Naive thymus-derived CD4-positive, alpha-beta T cell (primary cell): ENCODE results near the gene STX18. TPM values are rescaled to one million over a fixed set of nuclear protein-coding genes. Genes with fewer than 3 reads are reported as not detected.
A peak's percentile ranks its signal among the peaks of the same experiment; 100 is the strongest.
"Not testable (repeated sequence)": the region's sequence is repeated elsewhere in the genome, so short reads cannot be mapped to it uniquely, and the experiment has no call there.

Experiments
- ATAC-seq: fragments of 150-1000 bp; cut with Tn5 transposase; 2 replicates; pipeline ENCODE4 v1.10.0; 2021; ENCODE audit warnings: mild to moderate bottlenecking, moderate library complexity
- CTCF ChIA-PET: fragments of 350-600 bp; sonication (Branson Sonifier 250); formaldehyde crosslinking; loops from one replicate; lab custom pipeline; 2021; ENCODE audit warnings: antibody characterized with exemption; lab: Charles Lee
- POLR2A ChIA-PET: fragments of 350-600 bp; sonication (Branson Sonifier 250); formaldehyde crosslinking; loops from one replicate; lab custom pipeline; 2021; ENCODE audit warnings: antibody characterized with exemption, inconsistent platforms; lab: Charles Lee
- DNase-seq, 9 donors: peaks; one replicate each; pipeline versions ENCODE4 v3.0.0 to v3.0.0-alpha.2; 2020 to 2022; ENCODE audit warnings: mixed read lengths in 1 of 9
- H3K27ac ChIP-seq: one replicate; pipeline ENCODE4 v1.7.0; 2013; ENCODE audit warnings: mild to moderate bottlenecking, low read depth, low read length, moderate library complexity
- H3K27me3 ChIP-seq, 2 donors: one replicate each; pipeline ENCODE4 v1.7.0; 2013; ENCODE audit warnings: low read length in 2 of 2, mild to moderate bottlenecking in 2 of 2, moderate library complexity in 2 of 2; ENCODE audit not compliant: control insufficient read depth in 2 of 2, insufficient read depth in 2 of 2
- H3K36me3 ChIP-seq, 3 experiments: 1 replicate in 2 of 3; 2 replicates in 1 of 3; pipeline ENCODE4 v1.7.0; 2013; ENCODE audit warnings: low read length in 3 of 3, mild to moderate bottlenecking in 3 of 3, moderate library complexity in 1 of 3; ENCODE audit not compliant: insufficient read depth in 3 of 3, control insufficient read depth in 2 of 3
- H3K4me1 ChIP-seq, 2 donors: one replicate each; pipeline ENCODE4 v1.7.0; 2013; ENCODE audit warnings: low read length in 2 of 2, mild to moderate bottlenecking in 2 of 2, moderate library complexity in 1 of 2; ENCODE audit not compliant: control insufficient read depth in 2 of 2, insufficient read depth in 2 of 2
- H3K4me3 ChIP-seq: 2 replicates; pipeline ENCODE4 v1.7.0; 2013; ENCODE audit warnings: mild to moderate bottlenecking, low read length
- H3K9me3 ChIP-seq, 3 experiments: 1 replicate in 2 of 3; 2 replicates in 1 of 3; pipeline ENCODE4 v1.7.0; 2013; ENCODE audit warnings: low read length in 3 of 3; ENCODE audit not compliant: control insufficient read depth in 2 of 3
- H3K27ac Mint-ChIP-seq, 9 donors: one replicate each; pipeline ENCODE4 v1.8.0; 2020 to 2022; ENCODE audit warnings: mixed read lengths in 9 of 9, mild to moderate bottlenecking in 8 of 9, moderate library complexity in 5 of 9, inconsistent platforms in 2 of 9
- H3K27me3 Mint-ChIP-seq, 5 donors: one replicate each; pipeline ENCODE4 v1.8.0; 2021 to 2022; ENCODE audit warnings: mixed read lengths in 5 of 5, mild to moderate bottlenecking in 1 of 5
- H3K36me3 Mint-ChIP-seq, 5 donors: one replicate each; pipeline ENCODE4 v1.8.0; 2020 to 2022; ENCODE audit warnings: mixed read lengths in 5 of 5, mild to moderate bottlenecking in 3 of 5, inconsistent platforms in 1 of 5
- H3K4me1 Mint-ChIP-seq, 7 donors: one replicate each; pipeline ENCODE4 v1.8.0; 2020 to 2022; ENCODE audit warnings: mixed read lengths in 7 of 7, mild to moderate bottlenecking in 3 of 7, inconsistent platforms in 1 of 7
- H3K4me3 Mint-ChIP-seq, 10 donors: one replicate each; pipeline ENCODE4 v1.8.0; 2020 to 2022; ENCODE audit warnings: mild to moderate bottlenecking in 10 of 10, mixed read lengths in 10 of 10, moderate library complexity in 6 of 10, inconsistent platforms in 2 of 10
- H3K9me3 Mint-ChIP-seq, 11 donors: one replicate each; pipeline ENCODE4 v1.8.0; 2020 to 2022; ENCODE audit warnings: mixed read lengths in 11 of 11, mild to moderate bottlenecking in 4 of 11, inconsistent platforms in 1 of 11, moderate library complexity in 1 of 11
- intact Hi-C, 2 donors: fragments of 100-400 bp; cut with micrococcal nuclease; formaldehyde crosslinking; loops; one replicate each; pipeline ENCODE4 v1.15.1; 2023
- polyA plus RNA-seq, 2 donors: library from polyadenylated mRNA; unstranded; fragments of 300-500 nt; fragmentation: Illumina TruSeq; gene quantifications; one replicate each; pipeline ENCODE4 v1.2.3, GENCODE V29; 2021
- total RNA-seq, 6 experiments: library from RNA in 5 of 6; stranded (reverse) in 5 of 6; gene quantifications; 1 replicate in 5 of 6; 2 replicates in 1 of 6; pipeline ENCODE4 v1.2.3 and lab custom pipeline; 2021 to 2026

STX18 gene
- total and polyA plus RNA-seq, 7 experiments from 2014 or later = 16.3 to 28.0 (median 22.7) TPM

DNA sequence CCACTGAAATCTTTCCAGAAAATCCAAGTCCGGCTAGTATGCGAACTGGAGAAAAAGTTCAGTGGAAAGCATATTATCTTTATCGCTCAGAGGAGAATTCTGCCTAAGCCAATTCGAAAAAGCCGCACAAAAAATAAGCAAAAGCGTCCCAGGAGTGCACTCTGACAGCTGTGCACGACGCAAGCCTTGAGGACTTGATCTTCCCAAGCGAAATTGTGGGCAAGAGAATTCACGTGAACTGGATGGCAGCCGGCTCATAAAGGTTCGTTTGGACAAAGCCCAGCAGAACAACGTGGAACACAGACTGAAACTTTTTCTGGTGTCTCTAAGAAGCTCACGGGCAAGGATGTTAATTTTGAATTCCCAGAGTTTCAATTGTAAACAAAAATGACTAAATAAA is 34.4 kb downstream of the STX18 start:
- H3K9me3 Mint-ChIP-seq = peaks cover 0 to 1% (median 0%) of the 10 kb centered on the region in 11 donors
- H3K4me1 Mint-ChIP-seq = peaks cover 3 to 28% (median 14%) of the 10 kb centered on the region in 7 donors
- no peak overlapping the region for H3K4me3 Mint-ChIP-seq
- no peaks in the 10 kb centered on the region for H3K4me1 ChIP-seq
- peaks cover 0 to 36% (median 16%) of the 10 kb centered on the region in 5 donors for H3K36me3 Mint-ChIP-seq
- no peak overlapping the region for H3K27ac ChIP-seq
- no peaks in the 10 kb centered on the region for H3K27me3 ChIP-seq
- intact Hi-C loops = no loop called here
- DNase-seq = no peak
- no peak overlapping the region for H3K27ac Mint-ChIP-seq
- no peak overlapping the region for H3K4me3 ChIP-seq
- no peaks in the 10 kb centered on the region for H3K9me3 ChIP-seq
- ChIA-PET CTCF (no interaction called here), POLR2A (no interaction called here)
- H3K36me3 ChIP-seq = no peaks in the 10 kb centered on the region
- no peaks in the 10 kb centered on the region for H3K27me3 Mint-ChIP-seq
- no peak for ATAC-seq

GRCh38 chr4:4506961-4507360 is 34.9 kb downstream of the STX18 start:
- Mint-ChIP-seq H3K9me3 (peaks cover 0 to 1% (median 0%) of the 10 kb centered on the region in 11 donors), H3K36me3 (peaks cover 0 to 36% (median 16%) of the 10 kb centered on the region in 5 donors), H3K4me3 (no peak overlapping the region), H3K27ac (no peak overlapping the region), H3K4me1 (peaks cover 5 to 29% (median 14%) of the 10 kb centered on the region in 7 donors), H3K27me3 (no peaks in the 10 kb centered on the region)
- Histone ChIP-seq H3K9me3 (no peaks in the 10 kb centered on the region), H3K4me1 (no peaks in the 10 kb centered on the region), H3K4me3 (no peak overlapping the region), H3K36me3 (no peaks in the 10 kb centered on the region), H3K27me3 (no peaks in the 10 kb centered on the region), H3K27ac (no peak overlapping the region)
- intact Hi-C loops = no loop called here
- CTCF ChIA-PET = no interaction called here
- DNase-seq = no peak
- POLR2A ChIA-PET = no interaction called here
- ATAC-seq = no peak

GRCh38 chr4:4505211-4505610 is 36.6 kb downstream of the STX18 start:
- POLR2A ChIA-PET, intact Hi-C loops, H3K4me3 Mint-ChIP-seq, H3K27me3 Mint-ChIP-seq, H3K9me3 Mint-ChIP-seq, H3K4me1 ChIP-seq, H3K36me3 ChIP-seq, H3K27ac ChIP-seq, H3K4me3 ChIP-seq, H3K27me3 ChIP-seq, CTCF ChIA-PET, H3K27ac Mint-ChIP-seq, H3K9me3 ChIP-seq, DNase-seq, ATAC-seq: not testable (repeated sequence)
- Mint-ChIP-seq H3K4me1 (peaks cover 5 to 32% (median 16%) of the 10 kb centered on the region in 7 donors), H3K36me3 (peaks cover 0 to 29% (median 16%) of the 10 kb centered on the region in 5 donors)

- Mint-ChIP-seq H3K9me3 (peaks cover 0 to 1% (median 0%) of the 10 kb centered on the region in 11 donors), H3K4me1 (peaks cover 4 to 30% (median 16%) of the 10 kb centered on the region in 7 donors), H3K27me3 (no peaks in the 10 kb centered on the region), H3K36me3 (peaks cover 0 to 25% (median 13%) of the 10 kb centered on the region in 5 donors), H3K27ac (no peak overlapping the region), H3K4me3 (no peak overlapping the region)
- Histone ChIP-seq H3K27ac (no peak overlapping the region), H3K9me3 (no peaks in the 10 kb centered on the region), H3K4me1 (no peaks in the 10 kb centered on the region), H3K4me3 (no peak overlapping the region), H3K27me3 (no peaks in the 10 kb centered on the region), H3K36me3 (no peaks in the 10 kb centered on the region)
- ATAC-seq = no peak
- intact Hi-C loops = loop anchor here in 1 of 2 donors (5.0 kb wide), 1 partner anchor 38 kb away; the partner anchor contains the start of gene STX18
- POLR2A ChIA-PET = no interaction called here
- CTCF ChIA-PET = no interaction called here
- DNase-seq = no peak
Observed at GRCh38 chr4:4504783-4505182, 37.1 kb downstream of the STX18 start.

DNA sequence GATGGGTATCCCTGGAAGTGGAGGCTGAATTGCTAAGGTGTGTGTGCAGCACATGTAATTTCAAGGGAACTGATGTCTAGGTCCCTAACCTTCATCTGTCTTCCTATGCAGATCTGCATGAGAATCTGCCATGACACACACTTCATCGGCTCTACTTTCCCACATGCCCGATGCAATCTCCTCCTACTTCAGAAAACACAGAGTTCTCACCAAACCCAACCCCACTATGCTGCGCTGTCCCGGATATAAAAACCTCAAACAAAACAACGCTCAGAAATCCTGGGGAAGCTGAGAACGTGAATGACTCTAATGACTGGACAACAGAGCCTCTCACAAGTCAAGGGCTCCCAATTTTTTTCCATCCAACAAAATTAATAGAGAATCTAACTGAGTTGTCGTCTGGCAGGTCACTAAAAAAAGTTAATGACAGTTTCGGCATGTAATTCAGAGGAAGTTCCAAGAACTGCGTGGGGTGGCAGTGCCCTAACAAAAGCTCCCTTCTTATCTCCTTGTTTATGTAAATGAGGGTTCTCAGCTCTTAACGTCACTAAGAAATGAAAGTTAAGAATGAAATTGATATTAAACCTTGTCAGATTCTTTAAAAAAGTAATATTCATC is 39.0 kb downstream of the STX18 start:
- Histone ChIP-seq H3K27me3 (no peaks in the 10 kb centered on the region), H3K4me3 (peak overlapping the region; percentile 33), H3K36me3 (no peaks in the 10 kb centered on the region), H3K27ac (no peak overlapping the region), H3K9me3 (no peaks in the 10 kb centered on the region), H3K4me1 (no peaks in the 10 kb centered on the region)
- POLR2A ChIA-PET = no interaction called here
- H3K36me3 Mint-ChIP-seq = peaks cover 0 to 9% (median 1%) of the 10 kb centered on the region in 5 donors
- CTCF ChIA-PET = no interaction called here
- peaks cover 2 to 27% (median 18%) of the 10 kb centered on the region in 7 donors for H3K4me1 Mint-ChIP-seq
- peak in 6 of 9 donors; percentile 12 to 34 (median 18) for DNase-seq
- peak overlapping the region; percentile 54 to 79 (median 68) for H3K4me3 Mint-ChIP-seq
- H3K9me3 Mint-ChIP-seq = no peaks in the 10 kb centered on the region
- peak overlapping the region in 7 of 9 donors; percentile 3 to 81 (median 18) for H3K27ac Mint-ChIP-seq
- intact Hi-C loops = loop anchor here in 1 of 2 donors (5.0 kb wide), 1 partner anchor 39 kb away; the partner anchor contains the start of gene STX18
- ATAC-seq = peak; percentile 73
- no peaks in the 10 kb centered on the region for H3K27me3 Mint-ChIP-seq

DNA sequence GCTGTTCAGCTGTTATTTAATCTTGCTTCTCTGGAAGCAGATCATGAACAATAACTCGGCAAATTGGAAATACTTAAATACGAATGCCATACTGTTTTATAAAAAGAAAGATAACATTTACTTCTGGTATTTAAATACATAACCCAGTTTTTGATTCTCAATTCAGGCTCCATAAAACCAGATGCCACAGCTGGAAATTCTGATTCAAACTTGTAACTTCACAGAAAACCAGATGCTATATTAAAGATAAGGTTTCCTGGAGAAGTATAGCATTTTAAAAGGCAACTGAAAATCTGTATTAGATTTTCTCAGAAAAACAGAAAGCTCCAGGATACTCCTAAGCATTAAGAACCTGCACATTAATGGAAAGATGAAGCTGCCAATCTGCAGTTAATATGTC is 40.2 kb downstream of the STX18 start:
- peak overlapping the region in 1 of 9 donors; percentile 36 for H3K27ac Mint-ChIP-seq
- no peaks in the 10 kb centered on the region for H3K27me3 Mint-ChIP-seq
- H3K4me3 ChIP-seq = no peak overlapping the region
- peaks cover 0 to 4% (median 1%) of the 10 kb centered on the region in 5 donors for H3K36me3 Mint-ChIP-seq
- ChIA-PET CTCF (interaction anchor here (1.1 kb wide), 1 partner anchor 19 kb away, joined by 3 read pairs; no protein-coding TSS in a partner anchor), POLR2A (no interaction called here)
- H3K4me3 Mint-ChIP-seq = no peak overlapping the region
- no peak for DNase-seq
- intact Hi-C loops = loop anchor here in 1 of 2 donors (5.0 kb wide), 1 partner anchor 41 kb away; the partner anchor contains the start of gene STX18
- no peak for ATAC-seq
- H3K27ac ChIP-seq = no peak overlapping the region
- H3K36me3 ChIP-seq = no peaks in the 10 kb centered on the region
- peaks cover 2 to 25% (median 18%) of the 10 kb centered on the region in 7 donors for H3K4me1 Mint-ChIP-seq
- H3K27me3 ChIP-seq = no peaks in the 10 kb centered on the region
- H3K4me1 ChIP-seq = no peaks in the 10 kb centered on the region
- no peaks in the 10 kb centered on the region for H3K9me3 Mint-ChIP-seq
- no peaks in the 10 kb centered on the region for H3K9me3 ChIP-seq
